ENCODE measurements around the gene TIAM2.

DNA sequence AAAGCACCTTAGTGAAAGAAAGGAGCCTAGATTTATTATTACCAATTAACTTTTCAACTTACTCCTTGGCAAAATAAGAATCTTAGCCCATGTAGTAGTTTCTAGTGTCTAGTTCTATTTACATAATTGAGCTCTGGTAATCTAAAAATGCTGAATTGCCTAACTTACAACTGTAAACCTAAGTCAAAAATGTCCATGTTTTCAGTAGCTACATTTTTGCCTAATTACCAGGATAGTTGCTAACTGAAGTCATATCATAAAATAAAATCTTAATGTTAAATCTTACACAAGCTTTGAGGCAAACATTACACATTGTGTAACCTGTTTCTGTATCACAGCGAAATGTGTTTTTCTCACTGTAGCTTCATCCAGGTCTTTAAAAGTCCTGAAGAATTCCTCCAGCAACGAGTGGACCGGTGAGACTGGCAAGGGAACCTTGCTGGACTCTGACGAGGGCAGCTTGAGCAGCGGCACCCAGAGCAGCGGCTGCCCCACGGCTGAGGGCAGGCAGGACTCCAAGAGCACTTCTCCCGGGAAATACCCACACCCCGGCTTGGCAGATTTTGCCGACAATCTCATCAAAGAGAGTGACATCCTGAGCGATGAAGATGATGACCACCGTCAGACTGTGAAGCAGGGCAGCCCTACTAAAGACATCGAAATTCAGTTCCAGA is 261.1 kb downstream of the TIAM2 start:
- TF ChIP-seq, protein P1, sequence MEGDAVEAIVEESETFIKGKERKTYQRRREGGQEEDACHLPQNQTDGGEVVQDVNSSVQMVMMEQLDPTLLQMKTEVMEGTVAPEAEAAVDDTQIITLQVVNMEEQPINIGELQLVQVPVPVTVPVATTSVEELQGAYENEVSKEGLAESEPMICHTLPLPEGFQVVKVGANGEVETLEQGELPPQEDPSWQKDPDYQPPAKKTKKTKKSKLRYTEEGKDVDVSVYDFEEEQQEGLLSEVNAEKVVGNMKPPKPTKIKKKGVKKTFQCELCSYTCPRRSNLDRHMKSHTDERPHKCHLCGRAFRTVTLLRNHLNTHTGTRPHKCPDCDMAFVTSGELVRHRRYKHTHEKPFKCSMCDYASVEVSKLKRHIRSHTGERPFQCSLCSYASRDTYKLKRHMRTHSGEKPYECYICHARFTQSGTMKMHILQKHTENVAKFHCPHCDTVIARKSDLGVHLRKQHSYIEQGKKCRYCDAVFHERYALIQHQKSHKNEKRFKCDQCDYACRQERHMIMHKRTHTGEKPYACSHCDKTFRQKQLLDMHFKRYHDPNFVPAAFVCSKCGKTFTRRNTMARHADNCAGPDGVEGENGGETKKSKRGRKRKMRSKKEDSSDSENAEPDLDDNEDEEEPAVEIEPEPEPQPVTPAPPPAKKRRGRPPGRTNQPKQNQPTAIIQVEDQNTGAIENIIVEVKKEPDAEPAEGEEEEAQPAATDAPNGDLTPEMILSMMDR (IDR thresholded peaks at IDR 0.05), result no peak
- no peak for TF ChIP-seq POLR2A (IDR thresholded peaks at IDR 0.05)
